ENCODE measurements around the gene PPFIA1. TPM values are rescaled to one million over a fixed set of nuclear protein-coding genes. Genes with fewer than 3 reads are reported as not detected.

PPFIA1 gene
- total RNA-seq, 2 experiments from 2014 or later = 34.3 to 42.0 TPM

GRCh38 chr11:70311616-70312015 is 41.1 kb downstream of the PPFIA1 start:
- H3K27ac ChIP-seq (ENCODE audit: low read depth in 1 of 2, low read length in 2 of 2) = no peak overlapping the region
- intact Hi-C loops (cut with DNase I, micrococcal nuclease) = no loop called here
- POLR2A ChIA-PET = no interaction called here
- H3K9me3 ChIP-seq (ENCODE audit: control insufficient read depth in 1 of 2, insufficient read depth in 1 of 2, low read length in 2 of 2) = no peaks in the 10 kb centered on the region
- Mint-ChIP-seq H3K9me3 (no peaks in the 10 kb centered on the region), H3K27ac (no peak overlapping the region), H3K27me3 (no peaks in the 10 kb centered on the region), H3K36me3 (ENCODE audit: low read depth) (peaks cover 57% of the 10 kb centered on the region), H3K4me3 (no peak overlapping the region), H3K4me1 (ENCODE audit: low read depth) (peaks cover 28% of the 10 kb centered on the region)
- ATAC-seq (ENCODE audit: poor library complexity) (no peak), DNase-seq (no peak)
- TF ChIP-seq CTCF (IDR thresholded peaks at IDR 0.05) = no peak
- peaks cover 8% of the 10 kb centered on the region for H3K4me1 ChIP-seq (ENCODE audit: insufficient read depth, low read length)
- CTCF ChIA-PET = no interaction called here
- H3K4me3 ChIP-seq (ENCODE audit: low read length) = no peak overlapping the region
- H3K36me3 ChIP-seq (ENCODE audit: insufficient read depth, low read length) = peaks cover 13% of the 10 kb centered on the region
- no peaks in the 10 kb centered on the region for H3K27me3 ChIP-seq (ENCODE audit: control insufficient read depth in 1 of 2, insufficient read depth in 2 of 2, low read length in 2 of 2)

- Histone ChIP-seq H3K27me3 (ENCODE audit: control insufficient read depth in 1 of 2, insufficient read depth in 2 of 2, low read length in 2 of 2) (no peaks in the 10 kb centered on the region), H3K27ac (ENCODE audit: low read depth in 1 of 2, low read length in 2 of 2) (no peak overlapping the region), H3K36me3 (ENCODE audit: insufficient read depth, low read length) (peaks cover 11% of the 10 kb centered on the region), H3K4me3 (ENCODE audit: low read length) (no peak overlapping the region), H3K4me1 (ENCODE audit: insufficient read depth, low read length) (peaks cover 8% of the 10 kb centered on the region), H3K9me3 (ENCODE audit: control insufficient read depth in 1 of 2, insufficient read depth in 1 of 2, low read length in 2 of 2) (no peaks in the 10 kb centered on the region)
- DNase-seq (no peak), ATAC-seq (ENCODE audit: poor library complexity) (no peak)
- ChIA-PET POLR2A (no interaction called here), CTCF (no interaction called here)
- no peak overlapping the region for H3K4me3 Mint-ChIP-seq
- no peak overlapping the region for H3K27ac Mint-ChIP-seq
- no peak for TF ChIP-seq CTCF (IDR thresholded peaks at IDR 0.05)
- H3K36me3 Mint-ChIP-seq (ENCODE audit: low read depth) = peaks cover 54% of the 10 kb centered on the region
- peaks cover 28% of the 10 kb centered on the region for H3K4me1 Mint-ChIP-seq (ENCODE audit: low read depth)
- no peaks in the 10 kb centered on the region for H3K9me3 Mint-ChIP-seq
- H3K27me3 Mint-ChIP-seq = no peaks in the 10 kb centered on the region
- intact Hi-C loops (cut with DNase I, micrococcal nuclease) = no loop called here
Measured at GRCh38 chr11:70312401-70313357, 42.2 kb downstream of the PPFIA1 start.

- Histone ChIP-seq H3K27ac (ENCODE audit: low read depth in 1 of 2, low read length in 2 of 2) (no peak overlapping the region), H3K4me3 (ENCODE audit: low read length) (no peak overlapping the region), H3K4me1 (ENCODE audit: insufficient read depth, low read length) (peaks cover 8% of the 10 kb centered on the region), H3K27me3 (ENCODE audit: control insufficient read depth in 1 of 2, insufficient read depth in 2 of 2, low read length in 2 of 2) (no peaks in the 10 kb centered on the region), H3K9me3 (ENCODE audit: control insufficient read depth in 1 of 2, insufficient read depth in 1 of 2, low read length in 2 of 2) (no peaks in the 10 kb centered on the region), H3K36me3 (ENCODE audit: insufficient read depth, low read length) (peaks cover 12% of the 10 kb centered on the region)
- Mint-ChIP-seq H3K4me3 (no peak overlapping the region), H3K27me3 (no peaks in the 10 kb centered on the region), H3K27ac (no peak overlapping the region), H3K9me3 (no peaks in the 10 kb centered on the region), H3K36me3 (ENCODE audit: low read depth) (peaks cover 50% of the 10 kb centered on the region), H3K4me1 (ENCODE audit: low read depth) (peaks cover 28% of the 10 kb centered on the region)
- ChIA-PET POLR2A (no interaction called here), CTCF (no interaction called here)
- intact Hi-C loops (cut with DNase I, micrococcal nuclease) = no loop called here
- TF ChIP-seq CTCF (IDR thresholded peaks at IDR 0.05) = no peak
- DNase-seq = no peak
- ATAC-seq (ENCODE audit: poor library complexity) = no peak
Measured at GRCh38 chr11:70313945-70314344, 43.5 kb downstream of the PPFIA1 start.
